Adrenal gland (tissue), 12 donors: ENCODE data around the gene MOV10L1. TPM values are rescaled to one million over a fixed set of nuclear protein-coding genes. Genes with fewer than 3 reads are reported as not detected.
A peak's percentile ranks its signal among the peaks of the same experiment; 100 is the strongest.

Experiments used
- DNase-seq, 7 donors: peaks; one replicate each; pipeline ENCODE4 v3.0.0-alpha.2; 2019 to 2020
- H3K27ac ChIP-seq, 5 donors: fragments of 200-600 bp; sonication (generic) in 4 of 5; 1 replicate in 3 of 5; 2 replicates in 2 of 5; pipeline versions ENCODE4 v1.5.1 to v1.8.0; 2016 to 2020; ENCODE audit warnings: mild to moderate bottlenecking in 1 of 5
- H3K27me3 ChIP-seq: fragments of 200-600 bp; 2 replicates; pipeline ENCODE4 v1.8.0; 2021
- H3K36me3 ChIP-seq, 2 donors: fragments of 200-600 bp; replicated peaks in 1 of 2; 1 replicate in 1 of 2; 2 replicates in 1 of 2; pipeline versions ENCODE4 v1.5.1 to v1.8.0; 2018 to 2022
- H3K4me1 ChIP-seq, 2 donors: fragments of 200-600 bp; replicated peaks in 1 of 2; 1 replicate in 1 of 2; 2 replicates in 1 of 2; pipeline versions ENCODE4 v1.5.1 to v1.8.0; 2018 to 2021
- H3K4me3 ChIP-seq, 4 donors: fragments of 200-600 bp; sonication (generic) in 3 of 4; one replicate each; pipeline ENCODE4 v1.5.1; 2016 to 2018
- H3K9me3 ChIP-seq, 3 donors: fragments of 200-600 bp; sonication (generic) in 1 of 3; replicated peaks in 1 of 3; 1 replicate in 2 of 3; 2 replicates in 1 of 3; pipeline versions ENCODE4 v1.5.1 to v1.8.0; 2016 to 2021
- CTCF ChIP-seq, 6 experiments: fragments of 450-650 bp in 4 of 6; fragments of 200-600 bp in 2 of 6; sonication (generic) in 1 of 6; IDR thresholded peaks; 1 replicate in 5 of 6; 2 replicates in 1 of 6; pipeline versions ENCODE4 v1.5.1 to v1.8.0; 2016 to 2021; ENCODE audit warnings: antibody characterized with exemption in 6 of 6, mild to moderate bottlenecking in 2 of 6, moderate library complexity in 1 of 6
- POLR2A ChIP-seq, 2 donors: fragments of 450-650 bp; IDR thresholded peaks; one replicate each; pipeline ENCODE4 v1.6.1; 2017; ENCODE audit warnings: antibody characterized with exemption in 2 of 2, mild to moderate bottlenecking in 2 of 2, moderate library complexity in 1 of 2
- WGBS, 4 donors: extraction: QIAGEN DNeasy Blood & Tissue Kit in 2 of 4; methylation state at CpG; one replicate each; pipeline versions ENCODE4 v1.1.5 to v1.1.7; 2013 to 2017; 5-methylcytosine and 5-hydroxymethylcytosine counted together
- intact Hi-C, 2 donors: fragments of 100-400 bp; cut with DNase I; formaldehyde crosslinking; loops; one replicate each; pipeline versions ENCODE4 v1.14.1 to v1.15.0; 2022 to 2023
- polyA plus RNA-seq, 3 donors: library from polyadenylated mRNA; stranded (reverse); fragments of 200-250 nt in 2 of 3; fragments of 350-450 nt in 1 of 3; fragmentation: Illumina TruSeq in 1 of 3; extraction: RNeasy Lipid Tissue Mini Kit (QIAGEN cat#74804) in 1 of 3; gene quantifications; one replicate each; pipeline ENCODE4 v1.2.3, GENCODE V29; 2013 to 2014
- total RNA-seq, 9 donors: library from RNA; depleted of rRNA in 4 of 9; stranded (reverse); fragments of >200 nt in 4 of 9; fragments of 120-200 nt in 1 of 9; fragmentation: NEBNext Ultra II Directional in 1 of 9; extraction: Animal tissue kit (Norgen Biotek cat#: 25700) in 1 of 9; gene quantifications; one replicate each; pipeline versions ENCODE4 v1.1.0 to v1.2.4, GENCODE V29; 2013 to 2023
- donor health status: healthy with polysubstance abuse.
- donor health status: Bipolar disorder and iron deficiency.
- donor health status: DM: yes; HTN: yes; CAD: no.
- donor health status: DM: no; HTN: no; CAD: no.
- donor health status: DM: no; HTN: no; CAD: no.
- donor health status: DM: yes; HTN: yes; CAD: no.

Gene MOV10L1
- total and polyA plus RNA-seq, 12 donors = 0.14 to 0.74 (median 0.40) TPM; not detected in 5

- Histone ChIP-seq H3K27ac (no peak overlapping the region), H3K9me3 (no peaks in the 10 kb centered on the region), H3K4me3 (no peak overlapping the region), H3K36me3 (no peaks in the 10 kb centered on the region), H3K27me3 (no peaks in the 10 kb centered on the region), H3K4me1 (no peaks in the 10 kb centered on the region)
- TF ChIP-seq CTCF (IDR thresholded peaks at IDR 0.05) (no peak), POLR2A (IDR thresholded peaks at IDR 0.05) (no peak)
- intact Hi-C loops = no loop called here
- WGBS, 4 donors = 85 to 91% (median 88%) methylated on average over 10 to 12 of the region's 12 CpGs
- no peak for DNase-seq
These were observed 58.3 kb downstream of the MOV10L1 start for GRCh38 chr22:50148166-50148500.

DNA sequence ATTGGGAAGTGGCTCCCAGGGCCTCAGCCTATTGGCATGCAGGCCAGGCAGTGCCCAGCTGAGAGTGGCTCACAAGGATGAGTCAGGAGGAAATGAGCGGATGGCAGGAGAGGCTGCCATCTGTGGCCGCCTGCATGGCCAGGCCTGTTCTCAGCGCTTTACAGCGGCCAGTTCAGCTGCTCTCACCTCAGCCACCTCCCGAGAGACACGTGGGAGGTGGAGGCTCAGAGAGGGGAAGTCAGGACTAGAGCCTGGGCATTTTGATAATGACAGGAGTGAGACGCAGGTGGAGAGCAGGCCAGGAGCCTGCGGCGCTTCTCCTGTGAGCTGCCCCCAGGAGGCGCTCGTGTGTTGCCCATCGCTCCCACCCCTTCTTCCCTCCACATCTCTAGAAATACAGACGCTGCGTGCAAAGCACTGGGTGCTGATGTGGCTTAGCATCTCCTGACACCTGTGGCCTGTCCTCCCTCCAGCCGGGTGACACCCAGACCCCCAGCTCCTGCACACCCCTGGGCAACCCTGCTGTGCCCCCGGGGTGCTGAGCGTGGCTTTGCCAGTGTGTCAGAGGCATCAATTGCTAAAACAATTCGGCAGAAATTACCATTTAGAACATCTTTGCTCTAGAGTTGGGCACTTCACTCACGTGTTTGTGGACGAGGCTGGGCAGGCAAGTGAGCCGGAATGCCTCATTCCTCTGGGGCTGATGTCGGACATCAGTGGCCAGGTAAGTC lies 59.4 kb downstream of the MOV10L1 start:
- Histone ChIP-seq H3K27me3 (no peaks in the 10 kb centered on the region), H3K27ac (peak overlapping the region in 1 of 5 donors; percentile 40), H3K36me3 (no peaks in the 10 kb centered on the region), H3K9me3 (no peaks in the 10 kb centered on the region), H3K4me3 (no peak overlapping the region), H3K4me1 (no peaks in the 10 kb centered on the region)
- DNase-seq = peak in 6 of 7 donors; percentile 69 to 84 (median 76)
- no peak for TF ChIP-seq POLR2A (IDR thresholded peaks at IDR 0.05)
- TF ChIP-seq CTCF (IDR thresholded peaks at IDR 0.05) = peak; percentile 49 to 86 (median 80)
- 36 to 47% (median 40%) methylated on average over 13 to 22 of the region's 22 CpGs for WGBS, 4 donors
- intact Hi-C loops = no loop called here

GRCh38 chr22:50150161-50151129 lies 60.6 kb downstream of the MOV10L1 start:
- 83 to 88% (median 85%) methylated on average over 20 to 35 of the region's 35 CpGs for WGBS, 4 donors
- Histone ChIP-seq H3K4me3 (no peak overlapping the region), H3K9me3 (no peaks in the 10 kb centered on the region), H3K36me3 (no peaks in the 10 kb centered on the region), H3K4me1 (no peaks in the 10 kb centered on the region), H3K27ac (no peak overlapping the region), H3K27me3 (no peaks in the 10 kb centered on the region)
- TF ChIP-seq CTCF (IDR thresholded peaks at IDR 0.05) = no peak
- no peak for TF ChIP-seq POLR2A (IDR thresholded peaks at IDR 0.05)
- DNase-seq = no peak
- intact Hi-C loops = loop anchor here in 1 of 2 donors (5.0 kb wide), 1 partner anchor 57 kb away; no protein-coding TSS in a partner anchor
